ENCODE results near the gene XIST. TPM values are rescaled to one million over a fixed set of nuclear protein-coding genes. Genes with fewer than 3 reads are reported as not detected.

XIST gene
- total RNA-seq, 4 donors from 2014 or later = 0.18 to 841 (median 269) TPM

DNA sequence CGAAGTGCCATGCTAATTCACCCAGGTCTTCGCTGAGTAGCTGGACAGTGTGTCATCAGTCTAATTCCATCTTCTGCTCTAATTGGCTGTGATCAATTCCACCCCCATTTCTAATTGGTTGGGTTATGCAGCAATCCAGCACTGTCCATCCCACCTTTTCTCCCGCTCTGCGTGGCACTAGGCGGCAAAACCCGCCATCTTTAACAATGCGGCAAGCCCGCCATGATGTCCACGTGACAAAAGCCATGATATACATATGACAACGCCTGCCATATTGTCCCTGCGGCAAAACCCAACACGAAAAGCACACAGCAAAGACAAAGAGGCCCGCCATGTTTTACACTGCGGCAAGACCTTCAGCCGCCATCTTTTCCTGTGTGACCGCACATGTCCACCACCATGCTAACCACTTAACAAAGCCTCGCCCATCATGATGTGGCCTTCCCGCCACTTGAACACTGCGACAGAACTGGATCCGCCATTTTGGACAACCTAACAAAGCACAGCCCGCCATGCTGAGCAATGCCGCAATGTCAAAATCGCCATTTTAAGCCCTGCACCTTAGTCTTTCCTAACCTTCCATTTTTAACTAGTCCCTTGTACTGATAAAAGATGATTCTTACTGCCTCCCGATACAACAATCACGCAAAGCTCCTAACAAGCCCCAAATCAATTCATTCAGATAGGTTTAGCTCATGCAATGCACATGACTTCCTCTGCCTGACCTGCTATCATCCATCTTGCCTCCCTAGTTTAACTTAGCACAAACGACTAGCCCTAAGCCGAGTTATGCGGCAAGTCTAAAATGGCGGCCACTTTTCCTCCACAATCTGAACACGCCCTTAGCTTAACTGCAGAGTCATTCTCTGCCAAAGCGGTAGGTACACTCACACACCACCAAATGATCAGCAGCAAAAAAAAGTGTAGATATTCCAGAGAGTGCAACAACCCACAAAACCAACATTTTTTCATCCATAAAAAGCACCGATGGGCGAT lies 1.2 kb downstream of the XIST start:
- Histone ChIP-seq H3K4me3 (peak overlapping the region in 2 of 4 donors; percentile 46 to 54), H3K9me3 (no peaks in the 10 kb centered on the region), H3K27me3 (no peaks in the 10 kb centered on the region), H3K36me3 (no peaks in the 10 kb centered on the region), H3K27ac (peak overlapping the region in 2 of 4 donors; percentile 75 to 83), H3K4me1 (no peaks in the 10 kb centered on the region)
- DNase-seq = peak in 2 of 3 donors; percentile 84 to 95
- TF ChIP-seq, protein P1, sequence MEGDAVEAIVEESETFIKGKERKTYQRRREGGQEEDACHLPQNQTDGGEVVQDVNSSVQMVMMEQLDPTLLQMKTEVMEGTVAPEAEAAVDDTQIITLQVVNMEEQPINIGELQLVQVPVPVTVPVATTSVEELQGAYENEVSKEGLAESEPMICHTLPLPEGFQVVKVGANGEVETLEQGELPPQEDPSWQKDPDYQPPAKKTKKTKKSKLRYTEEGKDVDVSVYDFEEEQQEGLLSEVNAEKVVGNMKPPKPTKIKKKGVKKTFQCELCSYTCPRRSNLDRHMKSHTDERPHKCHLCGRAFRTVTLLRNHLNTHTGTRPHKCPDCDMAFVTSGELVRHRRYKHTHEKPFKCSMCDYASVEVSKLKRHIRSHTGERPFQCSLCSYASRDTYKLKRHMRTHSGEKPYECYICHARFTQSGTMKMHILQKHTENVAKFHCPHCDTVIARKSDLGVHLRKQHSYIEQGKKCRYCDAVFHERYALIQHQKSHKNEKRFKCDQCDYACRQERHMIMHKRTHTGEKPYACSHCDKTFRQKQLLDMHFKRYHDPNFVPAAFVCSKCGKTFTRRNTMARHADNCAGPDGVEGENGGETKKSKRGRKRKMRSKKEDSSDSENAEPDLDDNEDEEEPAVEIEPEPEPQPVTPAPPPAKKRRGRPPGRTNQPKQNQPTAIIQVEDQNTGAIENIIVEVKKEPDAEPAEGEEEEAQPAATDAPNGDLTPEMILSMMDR (IDR thresholded peaks at IDR 0.05) = no peak
- no peak for TF ChIP-seq POLR2A (IDR thresholded peaks at IDR 0.05)

DNA sequence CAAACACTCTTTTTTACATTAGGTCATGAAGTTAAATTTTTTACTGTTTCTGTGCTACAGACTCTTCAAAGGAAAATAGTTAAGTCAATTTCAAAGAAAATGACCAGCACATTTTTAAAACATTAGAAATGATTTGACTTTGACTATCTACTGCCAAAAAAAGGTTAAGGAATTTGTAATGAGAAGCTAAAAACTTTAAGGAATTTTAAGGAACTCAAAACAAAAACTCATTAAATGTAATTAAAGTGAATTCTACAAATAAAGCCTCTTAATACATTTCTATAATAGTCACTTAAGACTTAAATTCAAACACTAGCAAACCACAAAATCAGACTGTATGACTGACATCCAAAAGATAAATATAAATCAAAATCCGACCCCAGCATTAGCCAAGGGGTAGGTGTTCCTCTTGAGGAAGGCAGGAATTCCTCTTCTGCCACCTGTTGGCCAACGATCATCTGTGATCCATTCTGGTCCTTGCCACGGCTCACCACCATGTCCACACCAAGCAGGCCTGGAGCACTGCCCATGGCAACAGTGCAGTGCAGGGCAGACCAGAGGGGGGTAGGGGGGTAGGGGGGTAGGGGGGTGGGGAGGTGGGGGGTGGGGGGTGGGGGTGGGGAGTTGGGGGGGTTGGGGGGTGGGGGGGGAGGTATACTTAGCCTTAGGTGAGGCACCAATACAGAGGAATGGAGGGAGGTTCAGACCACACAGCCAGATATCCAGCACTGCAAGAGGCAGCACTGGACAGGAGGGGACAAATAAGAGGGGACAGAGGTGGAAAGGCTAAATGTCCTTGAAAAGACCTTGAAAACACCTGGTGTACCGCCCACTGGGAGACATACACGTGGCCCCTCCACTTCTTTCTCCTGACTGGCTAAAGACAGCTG lies 2.1 kb downstream of the XIST start:
- Histone ChIP-seq H3K9me3 (no peaks in the 10 kb centered on the region), H3K4me1 (no peaks in the 10 kb centered on the region), H3K36me3 (no peaks in the 10 kb centered on the region), H3K27me3 (no peaks in the 10 kb centered on the region), H3K27ac (peak overlapping the region in 2 of 4 donors; percentile 75 to 83), H3K4me3 (peak overlapping the region in 2 of 4 donors; percentile 46 to 54)
- TF ChIP-seq POLR2A (IDR thresholded peaks at IDR 0.05) = no peak
- TF ChIP-seq, protein P1 (IDR thresholded peaks at IDR 0.05) = peak in 2 of 6 experiments; percentile 10 to 38
- peak in 2 of 3 donors; percentile 24 to 69 for DNase-seq

GRCh38 chrX:73849073-73849472 lies 3.4 kb downstream of the XIST start:
- Histone ChIP-seq H3K27me3 (no peaks in the 10 kb centered on the region), H3K36me3 (no peaks in the 10 kb centered on the region), H3K9me3 (no peaks in the 10 kb centered on the region), H3K27ac (no peak overlapping the region), H3K4me3 (peak overlapping the region in 1 of 4 donors; percentile 54), H3K4me1 (no peaks in the 10 kb centered on the region)
- TF ChIP-seq, protein P1 (IDR thresholded peaks at IDR 0.05) = no peak
- TF ChIP-seq POLR2A (IDR thresholded peaks at IDR 0.05) = no peak
- no peak for DNase-seq

GRCh38 chrX:73847991-73848390 lies 4.5 kb downstream of the XIST start:
- DNase-seq = no peak
- Histone ChIP-seq H3K27me3 (no peaks in the 10 kb centered on the region), H3K4me1 (no peaks in the 10 kb centered on the region), H3K36me3 (no peaks in the 10 kb centered on the region), H3K9me3 (no peaks in the 10 kb centered on the region), H3K4me3 (no peak overlapping the region), H3K27ac (no peak overlapping the region)
- TF ChIP-seq, protein P1 (IDR thresholded peaks at IDR 0.05) = no peak
- TF ChIP-seq POLR2A (IDR thresholded peaks at IDR 0.05) = no peak

GRCh38 chrX:73847100-73847499 lies 5.4 kb downstream of the XIST start:
- no peak overlapping the region for H3K27ac ChIP-seq
- no peak overlapping the region for H3K4me3 ChIP-seq
- no peaks in the 10 kb centered on the region for H3K4me1 ChIP-seq

More at GRCh38 chrX:73847100-73847499, 5.4 kb downstream of the XIST start:
- Histone ChIP-seq H3K9me3 (no peaks in the 10 kb centered on the region), H3K36me3 (no peaks in the 10 kb centered on the region), H3K27me3 (no peaks in the 10 kb centered on the region)
- no peak for DNase-seq
- TF ChIP-seq POLR2A (IDR thresholded peaks at IDR 0.05) = no peak
- TF ChIP-seq, protein P1 (IDR thresholded peaks at IDR 0.05) = no peak

Measured in Peyer's patch (tissue), 4 donors.